Measurements from ENCODE around the gene ELMOD3.

DNA sequence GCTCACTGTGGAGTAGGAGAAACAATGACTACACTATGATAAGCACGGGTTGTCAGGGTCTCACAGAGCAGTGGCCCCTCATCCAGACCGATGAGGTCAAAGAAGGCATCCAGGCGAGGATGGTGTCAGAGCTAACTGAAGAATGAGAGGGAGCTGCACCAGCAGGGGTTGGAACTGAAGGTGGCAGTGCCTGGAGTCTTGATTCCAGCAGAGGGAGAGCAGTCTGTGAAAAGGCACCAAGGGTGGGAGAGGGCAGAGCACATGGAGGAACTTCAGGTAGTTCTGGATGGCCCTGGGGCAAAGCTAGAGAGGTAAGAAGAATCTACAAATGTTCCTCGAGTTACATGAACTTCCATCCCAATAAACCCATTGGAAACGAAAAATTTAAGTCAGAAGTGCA is 12.6 kb downstream of the ELMOD3 start:
- TF ChIP-seq, protein P1, sequence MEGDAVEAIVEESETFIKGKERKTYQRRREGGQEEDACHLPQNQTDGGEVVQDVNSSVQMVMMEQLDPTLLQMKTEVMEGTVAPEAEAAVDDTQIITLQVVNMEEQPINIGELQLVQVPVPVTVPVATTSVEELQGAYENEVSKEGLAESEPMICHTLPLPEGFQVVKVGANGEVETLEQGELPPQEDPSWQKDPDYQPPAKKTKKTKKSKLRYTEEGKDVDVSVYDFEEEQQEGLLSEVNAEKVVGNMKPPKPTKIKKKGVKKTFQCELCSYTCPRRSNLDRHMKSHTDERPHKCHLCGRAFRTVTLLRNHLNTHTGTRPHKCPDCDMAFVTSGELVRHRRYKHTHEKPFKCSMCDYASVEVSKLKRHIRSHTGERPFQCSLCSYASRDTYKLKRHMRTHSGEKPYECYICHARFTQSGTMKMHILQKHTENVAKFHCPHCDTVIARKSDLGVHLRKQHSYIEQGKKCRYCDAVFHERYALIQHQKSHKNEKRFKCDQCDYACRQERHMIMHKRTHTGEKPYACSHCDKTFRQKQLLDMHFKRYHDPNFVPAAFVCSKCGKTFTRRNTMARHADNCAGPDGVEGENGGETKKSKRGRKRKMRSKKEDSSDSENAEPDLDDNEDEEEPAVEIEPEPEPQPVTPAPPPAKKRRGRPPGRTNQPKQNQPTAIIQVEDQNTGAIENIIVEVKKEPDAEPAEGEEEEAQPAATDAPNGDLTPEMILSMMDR (optimal IDR thresholded peaks at IDR 0.05 in 1 of 3, IDR thresholded peaks at IDR 0.05 in 1 of 3, conservative IDR thresholded peaks at IDR 0.05 in 1 of 3; ENCODE audit: extremely low read depth in 1 of 3, insufficient read depth in 2 of 3, low read length in 3 of 3), result no peak
- no peak for TF ChIP-seq EZH2 (IDR thresholded peaks at IDR 0.05; ENCODE audit: low read length)

Measured in keratinocyte (primary cell).